ENCODE results near the gene BORCS6. TPM values are rescaled to one million over a fixed set of nuclear protein-coding genes. Genes with fewer than 3 reads are reported as not detected.

BORCS6 gene
- total and polyA plus RNA-seq, 2 of the 4 experiments (the other 2 are of a cell fraction): 2.7 to 3.3 TPM

GRCh38 chr17:8152112-8152775 is 37.7 kb downstream of the BORCS6 start, which contains the start of gene PER1:
PER1 (minus strand) TSS chr17:8152404; CDS start chr17:8150706, 1,698 bp downstream.
- 2% methylated on average over 26 of the region's 42 CpGs; no CpG with 5 or more reads in 1 of the 2 experiments for WGBS, 2 experiments (ENCODE audit: extremely low coverage in 2 of 2, insufficient read length in 1 of 2)
- dilution Hi-C loops (cut with HindIII; ENCODE audit: low sequenced_read_pairs, unreplicated experiment): no loop called here
- Histone ChIP-seq H3K36me3 (ENCODE audit: control insufficient read depth, insufficient read depth, low read length) (peaks cover 21% of the 10 kb centered on the region), H3K14ac (replicated peaks; ENCODE audit: low read depth, low read length) (peak within 1 kb of the TSS; percentile 74), H2BK5ac (ENCODE audit: low read depth, low read length, poor library complexity, severe bottlenecking) (peak within 1 kb of the TSS; percentile 61), H3K23ac (ENCODE audit: low read depth, low read length) (peak within 1 kb of the TSS; percentile 79), H3K9me1 (ENCODE audit: insufficient read depth, low read length) (peaks cover 22% of the 10 kb centered on the region), H3K79me1 (ENCODE audit: low read depth in 1 of 2, low read length in 2 of 2) (peaks cover 3 to 37% of the 10 kb centered on the region in 2 experiments; a peak in 2 of 4 replicates), H3K4me3 (ENCODE audit: insufficient read depth, low read depth, low read length) (peak within 1 kb of the TSS; percentile 59), H3K27me3 (ENCODE audit: control insufficient read depth, insufficient read depth, low read length) (no peaks in the 10 kb centered on the region), H3K4me1 (ENCODE audit: control insufficient read depth, insufficient read depth, low read length) (peaks cover 23% of the 10 kb centered on the region), H2AK5ac (ENCODE audit: low read depth, low read length) (peak within 1 kb of the TSS; percentile 90), H4K8ac (ENCODE audit: low read depth in 2 of 2, low read length in 2 of 2) (peak within 1 kb of the TSS in 1 of 2 experiments; percentile 78; a peak in 1 of 4 replicates), H3K4ac (ENCODE audit: low read depth, low read length) (peak within 1 kb of the TSS; percentile 86), H2BK120ac (ENCODE audit: low read depth, low read length) (peak within 1 kb of the TSS; percentile 41), H2AK9ac (replicated peaks; ENCODE audit: low read depth, low read length, poor library complexity) (peak within 1 kb of the TSS; percentile 90), H2BK15ac (ENCODE audit: low read depth, low read length) (peak within 1 kb of the TSS; percentile 60; the same call in 2 of the 3 replicates), H2BK20ac (ENCODE audit: low read depth, low read length) (0 out of 2 replicates have a peak within 1 kb of the TSS, but pooled peaks have one; percentile 45), H3K4me2 (ENCODE audit: low read depth, low read length) (peak within 1 kb of the TSS; percentile 96), H3K27ac (ENCODE audit: insufficient read depth, low read length) (peak within 1 kb of the TSS; percentile 73), H4K5ac (ENCODE audit: low read depth, low read length) (peak within 1 kb of the TSS; percentile 9), H3K9ac (ENCODE audit: low read depth, low read length) (peak within 1 kb of the TSS; percentile 76), H3K9me3 (ENCODE audit: control insufficient read depth, insufficient read depth, low read length) (no peaks in the 10 kb centered on the region), H3K18ac (ENCODE audit: low read depth, low read length) (peak within 1 kb of the TSS; percentile 24; the same call in 1 of the 2 replicates), H4K91ac (ENCODE audit: insufficient read depth, low read depth, low read length) (peak within 1 kb of the TSS; percentile 52), H3K56ac (ENCODE audit: extremely low read depth, insufficient read depth, low read length) (no peak within 1 kb of the TSS; the same call in 1 of the 2 replicates), H4K20me1 (ENCODE audit: insufficient read depth, low read length) (peaks cover 9% of the 10 kb centered on the region), H2AFZ (replicated peaks; ENCODE audit: low read length, poor library complexity) (peak within 1 kb of the TSS; percentile 88)
- peak; percentile 93 for DNase-seq
- peak; percentile 36 for ATAC-seq (ENCODE audit: low read depth)
- ChIA-PET CTCF (no interaction called here), POLR2A (ENCODE audit: unreplicated experiment) (no interaction called here)
- intact Hi-C loops (cut with micrococcal nuclease): no loop called here
- in situ Hi-C loops (cut with MboI; ENCODE audit: low sequenced_read_pairs): loop anchor here (25.0 kb wide), 1 partner anchor 915 kb away; the partner anchor contains the start of genes DVL2, GABARAP and PHF23
- BruUV-seq (replicated peaks): TSS peak; percentile 36
- peak; percentile 97 for TF ChIP-seq MAZ (IDR thresholded peaks at IDR 0.05; ENCODE audit: borderline replicate concordance, low read depth, low read length)
- no peak for TF ChIP-seq SMC3 (IDR thresholded peaks at IDR 0.05; ENCODE audit: low read depth, low read length)
- no peak for TF ChIP-seq RCOR1 (IDR thresholded peaks at IDR 0.05; ENCODE audit: insufficient replicate concordance, low read length)
- peak; percentile 90; the same call in 1 of the 2 replicates for TF ChIP-seq CHD1 (IDR thresholded peaks at IDR 0.05; ENCODE audit: low read depth, low read length)
- peak; percentile 93 for TF ChIP-seq POLR2A (IDR thresholded peaks at IDR 0.05; ENCODE audit: low read depth, low read length)
- TF ChIP-seq MAFK (IDR thresholded peaks at IDR 0.05; ENCODE audit: low read depth, low read length): no peak
- peak; percentile 42; the same call in 1 of the 2 replicates for TF ChIP-seq FOS (IDR thresholded peaks at IDR 0.05; ENCODE audit: low read depth, low read length)
- TF ChIP-seq RFX5 (IDR thresholded peaks at IDR 0.05; ENCODE audit: low read depth, low read length): peak; percentile 53; the same call in 1 of the 2 replicates
- 0 out of 2 replicates have a peak, but pooled peaks have one; percentile 8 for TF ChIP-seq NFE2L2 (IDR thresholded peaks at IDR 0.05; ENCODE audit: low read depth, low read length)
- TF ChIP-seq CEBPB (IDR thresholded peaks at IDR 0.05; ENCODE audit: low read depth, low read length): peak; percentile 97
- TF ChIP-seq RAD21 (IDR thresholded peaks at IDR 0.05; ENCODE audit: low read length): no peak
- peak; percentile 89 for TF ChIP-seq BHLHE40 (IDR thresholded peaks at IDR 0.05; ENCODE audit: low read depth, low read length)
- TF ChIP-seq, protein P1, sequence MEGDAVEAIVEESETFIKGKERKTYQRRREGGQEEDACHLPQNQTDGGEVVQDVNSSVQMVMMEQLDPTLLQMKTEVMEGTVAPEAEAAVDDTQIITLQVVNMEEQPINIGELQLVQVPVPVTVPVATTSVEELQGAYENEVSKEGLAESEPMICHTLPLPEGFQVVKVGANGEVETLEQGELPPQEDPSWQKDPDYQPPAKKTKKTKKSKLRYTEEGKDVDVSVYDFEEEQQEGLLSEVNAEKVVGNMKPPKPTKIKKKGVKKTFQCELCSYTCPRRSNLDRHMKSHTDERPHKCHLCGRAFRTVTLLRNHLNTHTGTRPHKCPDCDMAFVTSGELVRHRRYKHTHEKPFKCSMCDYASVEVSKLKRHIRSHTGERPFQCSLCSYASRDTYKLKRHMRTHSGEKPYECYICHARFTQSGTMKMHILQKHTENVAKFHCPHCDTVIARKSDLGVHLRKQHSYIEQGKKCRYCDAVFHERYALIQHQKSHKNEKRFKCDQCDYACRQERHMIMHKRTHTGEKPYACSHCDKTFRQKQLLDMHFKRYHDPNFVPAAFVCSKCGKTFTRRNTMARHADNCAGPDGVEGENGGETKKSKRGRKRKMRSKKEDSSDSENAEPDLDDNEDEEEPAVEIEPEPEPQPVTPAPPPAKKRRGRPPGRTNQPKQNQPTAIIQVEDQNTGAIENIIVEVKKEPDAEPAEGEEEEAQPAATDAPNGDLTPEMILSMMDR (conservative IDR thresholded peaks at IDR 0.05; ENCODE audit: low read depth, low read length): no peak
- TF ChIP-seq, protein P2, sequence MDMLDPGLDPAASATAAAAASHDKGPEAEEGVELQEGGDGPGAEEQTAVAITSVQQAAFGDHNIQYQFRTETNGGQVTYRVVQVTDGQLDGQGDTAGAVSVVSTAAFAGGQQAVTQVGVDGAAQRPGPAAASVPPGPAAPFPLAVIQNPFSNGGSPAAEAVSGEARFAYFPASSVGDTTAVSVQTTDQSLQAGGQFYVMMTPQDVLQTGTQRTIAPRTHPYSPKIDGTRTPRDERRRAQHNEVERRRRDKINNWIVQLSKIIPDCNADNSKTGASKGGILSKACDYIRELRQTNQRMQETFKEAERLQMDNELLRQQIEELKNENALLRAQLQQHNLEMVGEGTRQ (IDR thresholded peaks at IDR 0.05; ENCODE audit: low read depth, low read length): peak; percentile 76

Measured in IMR-90 (cell line).